Parathyroid adenoma (tissue), 2 donors: ENCODE measurements around the gene OTC.

ENCODE experiments used
- H2AFZ ChIP-seq: fragments of 300-600 bp; sonication (generic); one replicate; pipeline ENCODE4 v1.7.0; 2017; ENCODE audit warnings: antibody characterized with exemption, mild to moderate bottlenecking
- H3K27ac ChIP-seq: fragments of 300-600 bp; sonication (generic); one replicate; pipeline ENCODE4 v1.7.0; 2017
- H3K27me3 ChIP-seq: fragments of 300-600 bp; sonication (generic); one replicate; pipeline ENCODE4 v1.7.0; 2017; ENCODE audit warnings: low read length; ENCODE audit not compliant: control insufficient read depth, insufficient read depth
- H3K36me3 ChIP-seq: fragments of 300-600 bp; sonication (generic); one replicate; pipeline ENCODE4 v1.7.0; 2017; ENCODE audit warnings: low read length; ENCODE audit not compliant: control insufficient read depth, insufficient read depth
- H3K4me1 ChIP-seq: fragments of 300-600 bp; sonication (generic); one replicate; pipeline ENCODE4 v1.7.0; 2017; ENCODE audit warnings: control low read depth
- H3K4me2 ChIP-seq: fragments of 300-600 bp; sonication (generic); one replicate; pipeline ENCODE4 v1.7.0; 2017; ENCODE audit warnings: low read length
- H3K4me3 ChIP-seq: fragments of 300-600 bp; sonication (generic); one replicate; pipeline ENCODE4 v1.7.0; 2017; ENCODE audit warnings: low read depth, low read length
- H3K79me2 ChIP-seq: fragments of 300-600 bp; sonication (generic); one replicate; pipeline ENCODE4 v1.7.0; 2017; ENCODE audit warnings: control low read depth
- H3K9ac ChIP-seq: fragments of 300-600 bp; sonication (generic); one replicate; pipeline ENCODE4 v1.7.0; 2017; ENCODE audit warnings: mild to moderate bottlenecking
- H3K9me3 ChIP-seq: fragments of 300-600 bp; sonication (generic); one replicate; pipeline ENCODE4 v1.7.0; 2017; ENCODE audit warnings: low read length; ENCODE audit not compliant: control insufficient read depth
- TF ChIP-seq, protein P1 (sequence below): fragments of 300-600 bp; sonication (generic); IDR thresholded peaks from one replicate; pipeline ENCODE4 v1.7.0; 2017; ENCODE audit warnings: antibody characterized with exemption, mild to moderate bottlenecking
- donor health status: primary hyperparathyroidism.

OTC gene

DNA sequence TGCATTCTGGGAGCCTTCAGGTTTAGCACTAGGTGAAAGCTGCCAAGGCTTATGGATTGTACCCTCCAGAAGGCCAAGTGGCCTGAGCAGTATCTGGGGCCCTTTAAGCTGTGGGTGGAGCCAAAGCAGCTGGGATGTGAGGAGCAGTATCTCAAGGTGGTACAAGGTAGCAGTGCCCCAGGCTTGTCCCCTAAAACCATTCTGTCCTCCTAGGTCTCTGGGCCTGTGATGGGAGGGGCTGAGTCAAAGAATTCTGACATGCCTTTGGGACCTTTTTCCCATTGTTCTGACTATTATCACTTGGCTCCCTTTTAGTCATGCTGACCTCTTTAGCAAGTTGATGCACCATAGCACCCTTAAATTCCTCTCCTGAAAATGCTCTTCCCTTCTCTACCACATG lies 109.9 kb downstream of the OTC start:
- Histone ChIP-seq H3K4me2 (no peak overlapping the region), H3K27me3 (no peaks in the 10 kb centered on the region), H3K79me2 (no peaks in the 10 kb centered on the region), H3K9me3 (no peaks in the 10 kb centered on the region), H3K27ac (no peak overlapping the region), H2AFZ (no peak overlapping the region), H3K4me1 (no peaks in the 10 kb centered on the region), H3K4me3 (no peak overlapping the region), H3K9ac (no peak overlapping the region), H3K36me3 (no peaks in the 10 kb centered on the region)
- TF ChIP-seq, protein P1, sequence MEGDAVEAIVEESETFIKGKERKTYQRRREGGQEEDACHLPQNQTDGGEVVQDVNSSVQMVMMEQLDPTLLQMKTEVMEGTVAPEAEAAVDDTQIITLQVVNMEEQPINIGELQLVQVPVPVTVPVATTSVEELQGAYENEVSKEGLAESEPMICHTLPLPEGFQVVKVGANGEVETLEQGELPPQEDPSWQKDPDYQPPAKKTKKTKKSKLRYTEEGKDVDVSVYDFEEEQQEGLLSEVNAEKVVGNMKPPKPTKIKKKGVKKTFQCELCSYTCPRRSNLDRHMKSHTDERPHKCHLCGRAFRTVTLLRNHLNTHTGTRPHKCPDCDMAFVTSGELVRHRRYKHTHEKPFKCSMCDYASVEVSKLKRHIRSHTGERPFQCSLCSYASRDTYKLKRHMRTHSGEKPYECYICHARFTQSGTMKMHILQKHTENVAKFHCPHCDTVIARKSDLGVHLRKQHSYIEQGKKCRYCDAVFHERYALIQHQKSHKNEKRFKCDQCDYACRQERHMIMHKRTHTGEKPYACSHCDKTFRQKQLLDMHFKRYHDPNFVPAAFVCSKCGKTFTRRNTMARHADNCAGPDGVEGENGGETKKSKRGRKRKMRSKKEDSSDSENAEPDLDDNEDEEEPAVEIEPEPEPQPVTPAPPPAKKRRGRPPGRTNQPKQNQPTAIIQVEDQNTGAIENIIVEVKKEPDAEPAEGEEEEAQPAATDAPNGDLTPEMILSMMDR = no peak

DNA sequence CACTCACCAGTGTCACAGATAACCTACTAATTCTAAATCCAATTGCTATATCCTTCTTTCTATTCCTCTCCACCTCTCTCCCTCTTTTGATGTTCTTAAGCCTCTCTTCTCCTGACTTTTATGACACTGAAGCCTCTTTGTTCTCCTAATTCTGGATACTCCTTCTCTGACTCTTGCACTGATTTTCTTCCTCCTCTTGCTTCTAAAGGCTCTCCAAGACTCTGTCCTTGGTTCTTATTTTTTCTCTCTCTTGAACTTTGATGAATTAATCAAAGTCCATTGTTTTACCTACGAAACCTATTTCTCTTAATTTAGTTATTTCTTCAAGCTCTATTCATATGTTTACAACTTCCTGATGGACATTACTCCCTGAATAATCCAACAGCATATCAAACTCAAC lies 113.3 kb downstream of the OTC start:
- TF ChIP-seq, protein P1 = no peak
- Histone ChIP-seq H3K4me2 (no peak overlapping the region), H3K27me3 (no peaks in the 10 kb centered on the region), H3K4me3 (no peak overlapping the region), H3K4me1 (no peaks in the 10 kb centered on the region), H3K9ac (no peak overlapping the region), H3K36me3 (no peaks in the 10 kb centered on the region), H3K27ac (no peak overlapping the region), H2AFZ (no peak overlapping the region), H3K79me2 (no peaks in the 10 kb centered on the region), H3K9me3 (no peaks in the 10 kb centered on the region)

DNA sequence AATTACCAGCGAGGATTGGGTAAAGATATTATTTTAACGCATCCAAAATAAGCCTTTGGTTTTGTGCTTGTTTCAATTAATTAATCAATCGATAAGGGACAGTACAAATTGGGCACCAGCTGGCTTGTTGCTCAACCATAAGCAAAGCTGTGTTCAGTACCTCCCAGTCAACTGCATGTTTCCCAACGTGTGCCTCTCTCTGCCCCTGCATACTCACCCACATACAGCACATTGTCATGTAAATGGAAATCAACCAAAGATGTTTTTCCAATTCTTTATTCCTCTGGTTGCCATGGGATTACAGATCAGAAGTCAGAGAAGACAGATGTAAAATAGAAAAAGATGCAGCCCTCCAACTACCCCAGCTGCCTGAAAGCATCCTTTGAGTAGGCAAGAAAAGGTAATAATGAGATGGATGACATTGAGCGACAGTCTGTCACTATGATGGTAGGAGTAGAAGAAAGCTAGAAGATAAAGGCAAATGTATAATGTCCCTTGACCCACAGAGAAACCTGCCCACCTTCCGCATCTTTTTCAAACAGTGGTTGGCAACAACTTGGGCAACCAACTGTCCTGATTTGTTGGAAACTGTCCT lies 116.3 kb downstream of the OTC start:
- no peak overlapping the region for H3K4me2 ChIP-seq
- no peaks in the 10 kb centered on the region for H3K27me3 ChIP-seq
- H2AFZ ChIP-seq = no peak overlapping the region
- H3K4me1 ChIP-seq = no peaks in the 10 kb centered on the region
- H3K4me3 ChIP-seq = no peak overlapping the region
- TF ChIP-seq, protein P1 = no peak
- H3K27ac ChIP-seq = no peak overlapping the region
- H3K36me3 ChIP-seq = no peaks in the 10 kb centered on the region
- no peak overlapping the region for H3K9ac ChIP-seq
- no peaks in the 10 kb centered on the region for H3K9me3 ChIP-seq
- H3K79me2 ChIP-seq = no peaks in the 10 kb centered on the region
